GM18870 (cell line): ENCODE measurements around the gene PBX1.

Experiments
- ATAC-seq: cut with Tn5 transposase; IDR thresholded peaks from one replicate; pipeline ENCODE4 v1.9.1; 2021; ENCODE audit warnings: moderate library complexity; ENCODE audit not compliant: unreplicated experiment

The PBX1 gene

GRCh38 chr1:164716992-164717703 is 158.2 kb downstream of the PBX1 start:
- ATAC-seq = peak; percentile 88

- no peak for ATAC-seq
Observed at GRCh38 chr1:164718821-164719220, 159.8 kb downstream of the PBX1 start.

DNA sequence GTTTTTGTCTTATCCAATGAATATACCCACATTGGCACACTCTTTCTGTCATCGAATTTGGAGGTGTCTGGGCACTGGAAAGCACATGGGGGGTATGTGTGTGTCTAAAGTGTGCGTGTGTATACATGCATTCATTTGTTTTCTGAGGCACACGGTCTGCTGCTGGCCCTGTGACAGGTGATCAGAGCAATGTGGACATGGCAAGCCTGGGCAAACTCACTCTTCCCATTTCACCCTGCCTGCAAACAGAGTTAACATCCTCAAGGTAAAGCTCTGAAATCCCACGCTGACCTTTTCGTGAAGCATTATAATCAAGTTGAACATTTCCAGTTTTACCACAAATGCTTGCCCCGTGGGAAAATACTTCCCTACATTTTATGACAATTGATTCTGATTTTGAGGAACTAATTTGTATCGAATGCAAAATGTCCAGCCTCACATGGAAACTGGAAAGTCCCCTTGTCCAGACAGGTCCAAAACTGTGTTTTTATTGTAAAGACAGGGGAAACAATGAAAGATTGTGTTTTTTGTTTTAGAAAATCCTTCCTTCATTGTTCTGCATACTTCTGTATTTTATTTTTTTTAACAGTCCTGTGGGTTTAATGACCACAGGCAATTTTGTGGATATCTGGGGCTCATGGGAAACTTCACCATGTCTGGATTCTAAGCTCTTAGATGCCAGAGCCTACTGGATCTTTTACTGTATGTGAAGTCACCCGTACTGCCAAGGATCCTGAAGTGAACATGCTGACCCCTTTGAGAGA is 160.9 kb downstream of the PBX1 start:
- ATAC-seq = no peak

GRCh38 chr1:164720440-164721227 is 161.7 kb downstream of the PBX1 start:
- ATAC-seq = no peak

- ATAC-seq = no peak
Observed at GRCh38 chr1:164721228-164721496, 162.2 kb downstream of the PBX1 start.

GRCh38 chr1:164723296-164723798 is 164.4 kb downstream of the PBX1 start:
- no peak for ATAC-seq

DNA sequence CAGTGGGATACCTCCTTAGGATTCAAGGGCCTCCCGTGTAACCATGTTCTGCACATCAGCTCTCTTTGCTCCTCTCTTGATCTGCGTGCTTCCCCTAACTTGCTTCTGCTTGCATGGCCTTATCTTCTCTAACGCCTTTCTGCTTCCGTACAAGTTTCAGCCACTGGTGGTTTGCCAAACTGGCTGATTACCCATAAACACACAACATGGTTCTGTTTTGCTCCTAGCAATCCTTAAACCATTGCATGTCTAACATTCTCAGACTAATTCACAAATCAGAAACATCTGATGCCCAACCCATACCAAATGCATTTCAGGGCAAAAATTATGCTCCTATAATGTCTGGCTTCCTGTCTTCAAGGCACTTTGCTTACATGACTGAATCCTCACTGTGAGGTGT is 166.4 kb downstream of the PBX1 start:
- no peak for ATAC-seq

DNA sequence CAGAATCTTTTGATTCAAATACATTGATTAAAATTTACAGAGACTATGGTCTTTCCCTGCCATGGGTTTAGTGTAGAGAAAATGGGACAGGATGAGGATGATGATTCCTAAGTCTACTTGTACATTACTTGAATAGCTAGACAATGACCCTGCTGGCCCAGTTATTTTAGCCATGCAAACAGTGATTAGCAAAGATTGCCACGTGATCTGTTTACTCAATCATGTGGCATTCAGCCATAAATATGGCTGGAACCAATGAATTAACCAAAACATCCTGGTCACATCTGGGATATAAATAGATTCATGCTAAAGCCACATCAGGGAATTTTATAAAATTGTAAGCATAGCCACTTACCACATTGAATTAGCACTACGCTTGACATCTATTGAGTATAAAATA is 167.3 kb downstream of the PBX1 start:
- ATAC-seq = no peak

DNA sequence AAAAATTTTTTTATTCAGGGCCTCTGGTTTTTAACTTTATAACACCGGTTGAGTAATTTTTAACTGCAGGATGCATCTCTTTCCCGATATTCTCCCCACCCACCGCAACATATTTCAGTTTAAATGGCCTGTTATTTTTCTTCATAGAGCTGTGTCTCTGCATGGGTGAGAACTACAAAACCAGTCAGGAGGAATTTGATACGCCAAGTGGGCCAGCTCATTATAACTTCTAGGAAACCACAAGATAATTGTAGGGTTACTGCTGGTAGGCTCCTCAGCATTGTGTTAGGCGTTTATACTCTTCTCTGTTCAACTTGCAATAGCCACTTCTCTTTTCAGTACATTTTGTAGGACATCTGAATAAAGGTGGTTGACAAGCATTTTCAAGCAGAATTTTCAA is 169.7 kb downstream of the PBX1 start:
- no peak for ATAC-seq

DNA sequence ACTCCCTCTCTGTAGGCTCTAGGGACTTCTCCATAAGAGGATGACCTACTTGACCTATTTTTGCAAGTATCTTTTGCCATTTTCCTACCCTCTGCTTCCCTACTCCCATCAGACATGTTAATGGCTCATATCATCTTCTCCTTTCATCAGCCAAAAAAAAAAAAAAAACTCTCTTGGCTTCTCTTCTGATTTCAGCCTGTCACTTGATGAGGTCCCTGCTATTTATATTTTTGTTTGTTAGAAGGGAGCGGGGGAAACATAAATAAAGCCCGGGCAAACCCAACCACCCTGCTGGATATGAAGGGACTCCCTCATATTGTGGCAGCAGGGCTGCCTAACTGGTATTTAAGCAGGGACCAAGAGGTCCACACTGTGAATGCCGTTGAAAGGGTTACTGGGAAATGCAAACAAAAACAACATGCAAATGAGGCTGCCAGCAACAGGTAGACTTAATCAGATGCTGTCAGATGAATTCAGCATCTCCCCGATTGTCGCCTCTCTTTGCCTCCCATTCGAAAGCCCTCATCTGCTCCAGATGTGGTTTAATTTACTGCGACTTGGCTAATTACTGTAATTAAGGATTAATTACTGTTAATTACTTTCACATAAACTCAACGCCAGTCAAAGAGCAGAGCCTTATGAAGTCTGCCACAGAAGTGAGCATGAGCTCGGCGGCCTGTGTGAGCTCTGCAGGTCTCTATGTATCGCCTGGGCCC is 172.3 kb downstream of the PBX1 start:
- no peak for ATAC-seq

DNA sequence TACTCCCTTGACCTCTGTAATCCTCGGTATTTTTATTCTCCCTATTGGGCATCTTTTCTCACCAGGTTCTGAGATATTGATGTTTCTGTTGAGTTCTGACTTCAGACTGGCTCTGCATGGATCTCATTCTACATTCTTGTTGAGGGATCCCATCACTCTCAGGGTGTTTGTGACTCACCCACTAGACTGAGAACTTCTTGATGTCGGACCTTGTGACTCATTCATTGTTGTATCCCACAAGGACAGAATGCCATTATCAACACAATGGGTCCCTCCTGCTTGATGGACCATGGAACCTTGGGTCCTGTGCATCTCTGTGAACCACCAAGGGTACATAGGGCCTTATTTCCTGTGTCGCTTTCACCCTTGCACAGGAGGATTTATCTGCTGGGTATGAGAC is 174.1 kb downstream of the PBX1 start:
- ATAC-seq = no peak

- no peak for ATAC-seq
Observed at GRCh38 chr1:164733734-164734133, 174.8 kb downstream of the PBX1 start.

DNA sequence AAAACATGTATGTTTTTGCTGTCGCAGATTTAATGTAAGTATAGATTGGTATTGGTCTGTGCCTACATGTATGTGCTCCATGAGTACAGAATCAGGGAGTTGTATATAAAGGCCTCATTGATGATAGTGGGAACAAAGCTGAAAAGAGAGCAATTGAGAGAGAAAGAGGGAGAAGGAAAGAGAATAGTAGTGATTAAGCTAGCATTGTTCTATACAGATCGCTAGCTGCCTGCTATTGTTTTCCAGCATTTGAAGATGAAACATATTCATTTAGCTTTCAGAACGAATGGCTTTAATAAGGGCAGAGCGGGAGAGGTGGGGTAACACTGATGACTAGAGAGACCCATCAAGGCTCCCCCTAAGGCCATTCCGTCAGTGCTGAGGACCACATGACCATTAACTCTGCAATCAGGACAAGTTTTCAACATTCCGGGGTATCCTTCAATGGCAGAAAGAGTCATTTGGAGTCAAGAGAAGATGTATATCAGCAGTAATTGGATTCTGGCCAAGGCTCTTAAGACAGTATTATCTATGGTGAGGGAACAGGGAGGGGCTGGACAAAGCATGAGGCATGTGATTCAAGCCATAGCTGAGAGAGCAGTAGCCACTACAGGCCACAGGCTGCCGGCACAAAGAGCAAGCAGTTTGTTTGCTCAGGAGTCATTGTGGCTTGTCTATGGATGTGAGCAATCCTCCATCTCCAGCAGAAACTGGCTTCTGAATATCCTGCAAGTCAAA is 176.5 kb downstream of the PBX1 start:
- ATAC-seq = no peak

- ATAC-seq = no peak
Observed at GRCh38 chr1:164736137-164736536, 177.2 kb downstream of the PBX1 start.

DNA sequence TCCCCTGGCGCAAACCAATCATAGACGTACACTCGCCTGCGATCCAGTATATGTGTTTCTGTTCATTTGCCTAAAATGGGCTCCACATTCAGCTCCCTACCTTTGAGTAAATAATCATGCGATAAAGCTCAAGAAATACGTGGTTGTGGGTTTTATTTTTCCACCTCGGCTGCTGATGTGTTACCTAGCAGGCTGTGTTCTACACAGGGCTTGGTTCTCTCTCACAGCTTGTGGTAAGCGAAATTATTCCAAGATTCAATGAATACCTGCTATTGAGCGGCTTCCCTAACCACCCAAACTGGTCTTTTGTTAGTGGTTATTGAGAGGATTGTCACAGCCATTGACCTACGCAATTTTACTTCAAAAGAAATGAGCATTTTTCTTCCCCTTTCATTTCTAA is 180.2 kb downstream of the PBX1 start:
- no peak for ATAC-seq

DNA sequence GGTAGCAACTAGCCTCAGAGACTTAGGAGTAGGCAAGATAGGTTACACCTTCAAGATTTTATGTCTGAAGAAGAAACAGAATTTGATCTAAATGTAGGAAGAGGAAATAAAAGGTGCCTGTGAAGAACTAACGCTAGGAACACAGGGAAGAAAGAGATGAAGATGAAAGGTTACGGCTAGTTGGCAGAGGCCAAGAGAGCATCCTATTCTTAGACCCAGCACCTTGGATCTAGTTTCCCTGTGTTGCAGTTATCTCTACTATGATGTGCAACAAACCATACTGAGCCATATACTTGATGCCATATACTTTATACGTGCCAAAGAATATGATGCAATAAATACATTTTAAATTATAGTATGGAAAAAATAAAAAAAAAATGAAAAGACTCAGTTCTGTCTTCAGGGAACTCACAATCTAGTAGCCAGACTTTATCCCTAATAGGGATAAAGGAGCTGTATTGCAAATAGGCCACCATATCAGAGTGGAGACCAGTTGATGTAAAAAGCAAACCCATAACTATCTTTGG is 181.1 kb downstream of the PBX1 start:
- no peak for ATAC-seq

DNA sequence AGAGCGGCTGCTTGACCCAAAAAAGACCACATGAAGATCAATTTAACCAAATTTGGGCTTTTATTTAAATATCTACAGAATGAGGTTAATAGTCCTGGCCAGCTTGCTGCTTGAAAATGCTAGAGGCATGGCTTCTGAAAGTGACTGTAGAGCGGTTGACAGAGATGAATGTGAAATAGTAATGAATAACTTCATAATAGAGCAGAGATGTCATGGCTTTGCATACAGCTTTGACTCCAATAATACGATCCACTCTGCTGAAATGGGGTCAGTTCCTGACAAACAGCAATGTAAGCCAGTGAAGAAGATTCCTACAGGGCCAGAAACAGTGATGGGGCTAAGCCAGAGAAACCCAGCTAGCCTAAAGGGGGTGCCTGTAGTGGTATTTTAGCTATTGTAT is 183.8 kb downstream of the PBX1 start:
- ATAC-seq = no peak

- ATAC-seq = no peak
Observed at GRCh38 chr1:164743976-164744375, 185.0 kb downstream of the PBX1 start.

- ATAC-seq = no peak
Observed at GRCh38 chr1:164745736-164746135, 186.8 kb downstream of the PBX1 start.

DNA sequence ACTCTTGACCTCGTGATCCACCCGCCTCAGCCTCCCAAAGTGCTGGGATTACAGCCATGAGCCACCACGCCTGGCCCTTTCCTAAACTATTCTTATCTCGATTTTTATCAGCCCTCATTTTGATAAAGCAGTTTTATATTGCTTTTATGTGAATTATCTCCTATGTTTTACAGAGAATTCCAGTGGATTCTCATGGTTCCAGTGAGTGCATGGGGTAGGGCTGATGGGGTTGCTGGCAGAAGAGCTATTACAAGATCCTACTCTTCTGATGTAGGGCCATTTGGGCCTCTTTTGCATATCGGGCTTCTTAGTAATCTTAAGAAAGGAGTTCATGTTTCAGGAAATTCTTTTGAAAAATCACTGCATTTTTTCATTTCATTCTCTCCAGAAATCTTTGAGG is 187.6 kb downstream of the PBX1 start:
- ATAC-seq = no peak
